ENCODE data around the gene NACC2. TPM values are rescaled to one million over a fixed set of nuclear protein-coding genes. Genes with fewer than 3 reads are reported as not detected.

NACC2 gene
- total and polyA plus RNA-seq, 9 of the 15 experiments (the other 6 are each of a cell fraction or from before 2014, with no cell fraction given): 0.70 to 25.1 (median 5.6) TPM

DNA sequence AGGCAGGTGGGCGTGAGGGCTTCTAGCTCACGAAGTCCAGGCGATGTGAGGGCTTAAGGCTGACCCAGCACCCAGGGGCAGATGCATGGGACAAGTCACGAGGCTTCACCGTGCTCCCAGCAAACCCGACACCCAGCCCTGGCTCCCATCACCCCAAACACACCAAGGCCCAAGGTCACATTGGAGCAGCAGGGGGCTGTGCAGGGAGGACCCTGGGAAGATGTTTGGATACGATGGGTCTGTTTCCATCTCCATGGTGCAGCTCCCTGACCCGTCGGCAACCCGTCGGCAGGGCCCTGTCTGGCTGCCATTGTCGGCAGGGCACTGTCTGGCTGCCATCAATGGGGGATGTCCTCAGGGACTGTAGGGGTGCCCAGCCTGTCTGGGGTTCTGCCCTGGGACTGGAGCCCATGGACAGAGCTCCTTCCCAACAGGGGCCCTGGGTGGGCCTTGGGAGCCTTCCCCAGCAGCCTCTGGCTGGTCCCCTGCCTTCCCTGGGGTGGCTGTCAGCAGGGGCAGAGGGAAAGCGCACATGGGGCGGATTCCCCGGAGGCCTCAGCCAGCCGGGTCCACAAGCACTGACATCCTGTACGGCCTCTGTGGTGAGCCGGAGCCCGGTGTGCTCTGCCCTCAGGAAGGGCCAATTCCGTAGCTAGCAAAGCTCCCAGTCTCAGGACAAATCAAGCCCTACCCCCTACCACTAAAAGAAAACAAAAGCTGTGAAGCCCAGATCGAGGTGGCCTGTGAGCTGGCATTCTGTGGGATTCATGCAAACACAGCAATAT is 47.1 kb downstream of the NACC2 start:
- no peak overlapping the region for H3K4me3 ChIP-seq
- peaks cover 4% of the 10 kb centered on the region; the same call in 1 of the 3 replicates for H3K79me2 ChIP-seq (ENCODE audit: control insufficient read depth, insufficient read depth, low read length)
- intact Hi-C loops (cut with micrococcal nuclease) (no loop called here), in situ Hi-C loops (cut with MboI) (no loop called here)
- H3K4me1 ChIP-seq (replicated peaks in 1 of 2; ENCODE audit: control insufficient read depth in 2 of 2, insufficient read depth in 2 of 2, low read length in 2 of 2): peaks cover 0 to 56% of the 10 kb centered on the region in 2 experiments; a peak in 2 of 5 replicates
- POLR2A ChIA-PET: interaction anchor here (0.7 kb wide), 1 partner anchor 258 kb away, joined by 3 read pairs; no protein-coding TSS in a partner anchor
- H4K20me1 ChIP-seq (replicated peaks; ENCODE audit: control insufficient read depth, insufficient read depth, low read length): no peaks in the 10 kb centered on the region; the same call in none of the 2 replicates
- H3K27me3 ChIP-seq (ENCODE audit: control insufficient read depth in 2 of 2, insufficient read depth in 2 of 2, low read length in 2 of 2): no peaks in the 10 kb centered on the region
- no peak overlapping the region for H3K9ac ChIP-seq (ENCODE audit: insufficient read depth in 1 of 2, low read depth in 2 of 2, low read length in 2 of 2)
- ATAC-seq: no peak
- CTCF ChIA-PET (ENCODE audit: low intra/inter-chr PET ratio): no interaction called here
- 86% methylated on average over 15 of the region's 21 CpGs for WGBS (ENCODE audit: insufficient coverage, low coverage, missing lambda C conversion rate)
- H3K27ac ChIP-seq (ENCODE audit: extremely low read depth, low read depth, low read length): no peak overlapping the region
- BruUV-seq (replicated peaks): no TSS peak
- H3K9me3 ChIP-seq (replicated peaks; ENCODE audit: control insufficient read depth, insufficient read depth, low read depth, low read length): no peaks in the 10 kb centered on the region
- no peak overlapping the region for H2AFZ ChIP-seq (ENCODE audit: low read depth, low read length)
- peaks cover 3% of the 10 kb centered on the region for H3K9me1 ChIP-seq (ENCODE audit: control insufficient read depth, insufficient read depth, low read length)
- TF ChIP-seq POLR2AphosphoS5 (IDR thresholded peaks at IDR 0.05; ENCODE audit: control insufficient read depth, insufficient read depth, low read depth, low read length) (no peak), JUNB (CRISPR knock-in tag; conservative IDR thresholded peaks at IDR 0.05) (no peak), ZNF384 (IDR thresholded peaks at IDR 0.05; ENCODE audit: low read depth, low read length) (no peak), KAT2B (IDR thresholded peaks at IDR 0.05; ENCODE audit: low read depth, low read length) (no peak), TCF7L2 (IDR thresholded peaks at IDR 0.05; ENCODE audit: low read depth, low read length) (no peak), ZNF830 (CRISPR knock-in tag; IDR thresholded peaks at IDR 0.05) (no peak), JUND (IDR thresholded peaks at IDR 0.05; ENCODE audit: borderline replicate concordance, low read depth, low read length) (no peak), JUND (tag; IDR thresholded peaks at IDR 0.05; ENCODE audit: borderline replicate concordance, low read depth, low read length) (no peak)
- TF ChIP-seq, protein P1, sequence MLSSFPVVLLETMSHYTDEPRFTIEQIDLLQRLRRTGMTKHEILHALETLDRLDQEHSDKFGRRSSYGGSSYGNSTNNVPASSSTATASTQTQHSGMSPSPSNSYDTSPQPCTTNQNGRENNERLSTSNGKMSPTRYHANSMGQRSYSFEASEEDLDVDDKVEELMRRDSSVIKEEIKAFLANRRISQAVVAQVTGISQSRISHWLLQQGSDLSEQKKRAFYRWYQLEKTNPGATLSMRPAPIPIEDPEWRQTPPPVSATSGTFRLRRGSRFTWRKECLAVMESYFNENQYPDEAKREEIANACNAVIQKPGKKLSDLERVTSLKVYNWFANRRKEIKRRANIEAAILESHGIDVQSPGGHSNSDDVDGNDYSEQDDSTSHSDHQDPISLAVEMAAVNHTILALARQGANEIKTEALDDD (IDR thresholded peaks at IDR 0.05): no peak
- TF ChIP-seq, protein P2, sequence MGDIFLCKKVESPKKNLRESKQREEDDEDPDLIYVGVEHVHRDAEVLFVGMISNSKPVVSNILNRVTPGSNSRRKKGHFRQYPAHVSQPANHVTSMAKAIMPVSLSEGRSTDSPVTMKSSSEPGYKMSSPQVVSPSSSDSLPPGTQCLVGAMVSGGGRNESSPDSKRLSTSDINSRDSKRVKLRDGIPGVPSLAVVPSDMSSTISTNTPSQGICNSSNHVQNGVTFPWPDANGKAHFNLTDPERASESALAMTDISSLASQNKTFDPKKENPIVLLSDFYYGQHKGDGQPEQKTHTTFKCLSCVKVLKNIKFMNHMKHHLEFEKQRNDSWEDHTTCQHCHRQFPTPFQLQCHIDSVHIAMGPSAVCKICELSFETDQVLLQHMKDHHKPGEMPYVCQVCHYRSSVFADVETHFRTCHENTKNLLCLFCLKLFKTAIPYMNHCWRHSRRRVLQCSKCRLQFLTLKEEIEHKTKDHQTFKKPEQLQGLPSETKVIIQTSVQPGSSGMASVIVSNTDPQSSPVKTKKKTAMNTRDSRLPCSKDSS (IDR thresholded peaks at IDR 0.05; ENCODE audit: low read depth, partially characterized antibody): no peak
- TF ChIP-seq, protein P3, sequence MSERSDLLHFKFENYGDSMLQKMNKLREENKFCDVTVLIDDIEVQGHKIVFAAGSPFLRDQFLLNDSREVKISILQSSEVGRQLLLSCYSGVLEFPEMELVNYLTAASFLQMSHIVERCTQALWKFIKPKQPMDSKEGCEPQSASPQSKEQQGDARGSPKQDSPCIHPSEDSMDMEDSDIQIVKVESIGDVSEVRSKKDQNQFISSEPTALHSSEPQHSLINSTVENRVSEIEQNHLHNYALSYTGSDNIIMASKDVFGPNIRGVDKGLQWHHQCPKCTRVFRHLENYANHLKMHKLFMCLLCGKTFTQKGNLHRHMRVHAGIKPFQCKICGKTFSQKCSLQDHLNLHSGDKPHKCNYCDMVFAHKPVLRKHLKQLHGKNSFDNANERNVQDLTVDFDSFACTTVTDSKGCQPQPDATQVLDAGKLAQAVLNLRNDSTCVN (CRISPR knock-in tag; IDR thresholded peaks at IDR 0.05): no peak
- no peak for DNase-seq (ENCODE audit: extremely low read depth in 1 of 4, low spot score in 3 of 4)
- FAIRE-seq: no peak
- peaks cover 70% of the 10 kb centered on the region; the same call in 1 of the 3 replicates for H3K36me3 ChIP-seq (ENCODE audit: control insufficient read depth, insufficient read depth, low read length)
- H3K4me2 ChIP-seq (ENCODE audit: insufficient read depth, low read length): no peak overlapping the region

Data from K562 (cell line).